Type B pancreatic cell (in vitro differentiated cells): ENCODE results near the gene INPP4A. TPM values are rescaled to one million over a fixed set of nuclear protein-coding genes. Genes with fewer than 3 reads are reported as not detected.

Source experiments
- DNase-seq: peaks from one replicate; pipeline ENCODE4 v3.0.0; 2021; ENCODE audit warnings: mixed read lengths; ENCODE audit not compliant: unreplicated experiment; ENCODE audit errors: extremely low spot score
- H3K27ac Mint-ChIP-seq: 2 replicates; pipeline ENCODE4 v1.8.0; 2021; ENCODE audit warnings: mild to moderate bottlenecking, mixed read lengths
- H3K27me3 Mint-ChIP-seq: 2 replicates; pipeline ENCODE4 v1.8.0; 2021; ENCODE audit warnings: mixed read lengths
- H3K36me3 Mint-ChIP-seq: 2 replicates; pipeline ENCODE4 v1.8.0; 2021; ENCODE audit warnings: mixed read lengths
- H3K4me1 Mint-ChIP-seq: one replicate; pipeline ENCODE4 v1.8.0; 2021; ENCODE audit warnings: mixed read lengths; ENCODE audit not compliant: unreplicated experiment
- H3K4me3 Mint-ChIP-seq: 2 replicates; pipeline ENCODE4 v1.8.0; 2021; ENCODE audit warnings: mild to moderate bottlenecking, mixed read lengths
- H3K9me3 Mint-ChIP-seq: 2 replicates; pipeline ENCODE4 v1.8.0; 2021; ENCODE audit warnings: mixed read lengths
- total RNA-seq: library from RNA; stranded (reverse); gene quantifications from 2 replicates; pipeline ENCODE4 v1.2.1, GENCODE V29; 2021; ENCODE audit warnings: low replicate concordance
- TF ChIP-seq, protein P1 (sequence below): fragments of 200-600 bp; sonication (generic); conservative IDR thresholded peaks from 2 replicates; pipeline ENCODE4 v1.5.0; 2021; ENCODE audit warnings: antibody characterized with exemption, mild to moderate bottlenecking

Gene INPP4A
- total RNA-seq, 1 donor from 2014 or later, result 37.6 TPM

DNA sequence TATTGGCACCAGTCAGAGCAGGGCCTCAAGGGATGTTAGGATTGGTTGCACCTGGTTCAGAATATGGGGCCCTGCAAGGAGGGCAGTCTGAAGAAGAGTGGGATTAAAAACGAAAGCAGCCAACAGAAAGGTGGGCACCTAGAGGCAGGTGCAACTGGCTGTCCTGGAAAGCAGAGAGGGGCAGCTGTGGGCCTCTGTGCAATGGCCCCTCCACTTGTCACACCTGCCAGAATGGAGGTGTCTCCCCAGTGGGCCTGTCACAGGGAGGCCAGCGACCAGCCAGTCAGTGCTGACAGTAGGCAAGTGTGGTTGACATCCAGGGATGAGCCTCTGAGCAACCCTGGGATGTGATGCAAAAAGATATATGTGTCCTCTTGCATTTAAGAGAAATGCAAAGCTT, 37.7 kb downstream of the INPP4A start:
- Mint-ChIP-seq H3K36me3 (no peaks in the 10 kb centered on the region), H3K27ac (peak overlapping the region; percentile 39), H3K9me3 (no peaks in the 10 kb centered on the region), H3K4me3 (no peak overlapping the region), H3K4me1 (peaks cover 62% of the 10 kb centered on the region), H3K27me3 (no peaks in the 10 kb centered on the region)
- TF ChIP-seq, protein P1, sequence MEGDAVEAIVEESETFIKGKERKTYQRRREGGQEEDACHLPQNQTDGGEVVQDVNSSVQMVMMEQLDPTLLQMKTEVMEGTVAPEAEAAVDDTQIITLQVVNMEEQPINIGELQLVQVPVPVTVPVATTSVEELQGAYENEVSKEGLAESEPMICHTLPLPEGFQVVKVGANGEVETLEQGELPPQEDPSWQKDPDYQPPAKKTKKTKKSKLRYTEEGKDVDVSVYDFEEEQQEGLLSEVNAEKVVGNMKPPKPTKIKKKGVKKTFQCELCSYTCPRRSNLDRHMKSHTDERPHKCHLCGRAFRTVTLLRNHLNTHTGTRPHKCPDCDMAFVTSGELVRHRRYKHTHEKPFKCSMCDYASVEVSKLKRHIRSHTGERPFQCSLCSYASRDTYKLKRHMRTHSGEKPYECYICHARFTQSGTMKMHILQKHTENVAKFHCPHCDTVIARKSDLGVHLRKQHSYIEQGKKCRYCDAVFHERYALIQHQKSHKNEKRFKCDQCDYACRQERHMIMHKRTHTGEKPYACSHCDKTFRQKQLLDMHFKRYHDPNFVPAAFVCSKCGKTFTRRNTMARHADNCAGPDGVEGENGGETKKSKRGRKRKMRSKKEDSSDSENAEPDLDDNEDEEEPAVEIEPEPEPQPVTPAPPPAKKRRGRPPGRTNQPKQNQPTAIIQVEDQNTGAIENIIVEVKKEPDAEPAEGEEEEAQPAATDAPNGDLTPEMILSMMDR, result no peak
- no peak for DNase-seq

DNA sequence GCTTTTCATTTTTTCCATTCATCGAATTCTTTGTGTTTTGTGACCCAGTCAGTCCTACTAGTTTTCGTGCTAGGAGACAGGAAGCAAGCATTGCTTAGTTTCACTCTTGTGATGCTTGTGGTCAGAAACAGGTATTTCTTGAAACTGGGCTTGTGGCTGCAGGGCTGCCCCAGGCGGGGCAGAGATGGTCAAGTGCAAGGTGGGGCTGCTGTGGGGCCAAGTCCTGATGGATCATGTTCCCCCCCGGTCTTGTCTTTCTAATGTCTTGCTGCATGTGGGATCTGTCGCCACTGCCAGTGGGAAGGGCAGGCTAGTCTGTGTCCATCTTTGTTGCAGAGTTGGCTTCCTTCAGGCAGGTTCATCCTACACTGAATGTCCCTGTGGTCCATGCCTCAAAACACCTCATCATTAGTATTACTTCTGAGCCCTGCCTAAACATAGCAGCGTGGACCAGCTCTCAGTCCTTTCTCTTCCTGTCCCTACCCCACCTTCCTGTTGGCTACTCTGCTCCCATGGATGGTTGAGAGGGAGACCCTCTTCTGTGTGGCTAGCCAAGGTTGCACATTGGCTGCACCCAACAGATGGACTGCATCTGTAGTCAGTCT, 38.7 kb downstream of the INPP4A start:
- Mint-ChIP-seq H3K4me1 (peaks cover 53% of the 10 kb centered on the region), H3K27me3 (no peaks in the 10 kb centered on the region)
- TF ChIP-seq, protein P1, result no peak

DNA sequence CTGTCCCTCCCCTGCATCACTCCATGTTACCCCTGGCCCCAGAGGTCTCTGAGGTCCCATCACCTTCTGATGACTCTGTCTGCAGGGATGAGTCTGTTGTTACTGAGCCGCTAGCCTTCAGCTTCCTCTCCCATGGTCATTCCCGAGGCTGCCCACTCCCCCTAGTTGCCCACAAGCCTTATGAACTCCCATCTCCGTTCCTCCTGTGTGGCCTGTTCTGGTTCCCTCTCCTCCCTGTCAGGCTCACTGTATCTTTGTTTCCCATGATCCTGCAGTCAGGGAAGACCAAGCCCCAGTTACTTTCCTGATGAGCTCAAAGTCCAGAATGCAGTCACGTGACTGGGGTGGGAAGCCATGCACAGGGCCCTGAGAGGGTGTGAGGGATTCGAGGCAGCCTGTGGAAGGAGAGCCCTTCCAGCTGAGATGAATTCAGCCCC, 39.5 kb downstream of the INPP4A start:
- H3K27ac Mint-ChIP-seq, result peak overlapping the region; percentile 89
- DNase-seq, result no peak

More for the DNA sequence above, 38.7 kb downstream of the INPP4A start:
- no peaks in the 10 kb centered on the region for H3K36me3 Mint-ChIP-seq
- H3K4me3 Mint-ChIP-seq, result peak overlapping the region; percentile 22
- no peak for DNase-seq
- peak overlapping the region; percentile 89 for H3K27ac Mint-ChIP-seq
- H3K9me3 Mint-ChIP-seq, result peaks cover 3% of the 10 kb centered on the region

DNA sequence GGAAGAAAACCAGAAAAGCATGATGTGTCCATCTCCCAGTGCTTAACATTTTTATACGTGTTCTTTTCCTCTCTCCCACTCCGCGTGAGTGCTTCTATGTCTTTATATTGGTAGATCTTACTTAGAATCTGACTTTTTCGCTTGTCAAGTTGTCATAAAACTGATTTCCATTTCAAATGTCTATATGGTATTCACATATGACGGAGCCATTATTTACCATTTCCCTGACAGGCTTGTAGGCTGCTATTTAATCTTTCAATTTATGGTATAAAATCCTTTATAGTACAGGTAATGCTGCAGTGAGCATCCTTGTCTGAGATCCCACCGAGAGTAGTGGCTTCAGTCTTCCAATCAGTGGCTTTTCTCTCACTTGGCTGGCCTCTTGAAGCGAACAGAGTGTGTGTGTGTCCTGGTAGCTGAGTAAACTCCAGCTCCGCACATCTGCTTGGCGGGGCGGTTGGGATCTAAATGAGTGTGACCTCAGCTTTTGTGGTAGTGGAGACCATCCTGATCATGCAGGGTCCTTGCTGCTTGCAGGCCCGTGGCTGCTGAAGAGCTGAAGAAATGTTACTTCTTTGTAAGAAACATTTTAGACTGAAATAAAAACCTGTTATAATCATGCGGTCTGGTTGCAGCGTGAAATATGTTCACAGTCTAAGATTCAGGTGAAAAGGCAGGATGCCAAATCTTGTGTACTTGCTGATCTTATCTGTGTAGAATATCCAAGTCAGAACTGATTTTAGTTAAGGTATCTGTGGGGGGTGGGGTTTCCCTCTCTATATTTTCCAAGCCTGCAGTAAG, 40.2 kb downstream of the INPP4A start:
- Mint-ChIP-seq H3K9me3 (peaks cover 5% of the 10 kb centered on the region), H3K4me1 (peaks cover 44% of the 10 kb centered on the region), H3K36me3 (no peaks in the 10 kb centered on the region), H3K4me3 (peak overlapping the region; percentile 55), H3K27ac (peak overlapping the region; percentile 89), H3K27me3 (no peaks in the 10 kb centered on the region)
- no peak for DNase-seq
- TF ChIP-seq, protein P1, result no peak

More for the DNA sequence above, 39.5 kb downstream of the INPP4A start:
- Mint-ChIP-seq H3K4me1 (peaks cover 49% of the 10 kb centered on the region), H3K36me3 (no peaks in the 10 kb centered on the region), H3K4me3 (peak overlapping the region; percentile 48), H3K9me3 (peaks cover 5% of the 10 kb centered on the region), H3K27me3 (no peaks in the 10 kb centered on the region)
- TF ChIP-seq, protein P1, result no peak

GRCh38 chr2:98485453-98485755, 40.7 kb downstream of the INPP4A start:
- TF ChIP-seq, protein P1, result no peak
- Mint-ChIP-seq H3K27me3 (no peaks in the 10 kb centered on the region), H3K4me3 (peak overlapping the region; percentile 55), H3K4me1 (peaks cover 39% of the 10 kb centered on the region), H3K9me3 (peaks cover 5% of the 10 kb centered on the region), H3K36me3 (no peaks in the 10 kb centered on the region), H3K27ac (peak overlapping the region; percentile 89)
- no peak for DNase-seq
